HG03565 (cell line): ENCODE data around the gene FBXL14.
"Not testable (repeated sequence)": the region's sequence is repeated elsewhere in the genome, so short reads cannot be mapped to it uniquely, and the experiment has no call there.

ENCODE experiments used
- ATAC-seq: cut with Tn5 transposase; IDR thresholded peaks from one replicate; pipeline ENCODE4 v1.9.1; 2021; ENCODE audit warnings: mild to moderate bottlenecking, moderate library complexity; ENCODE audit not compliant: unreplicated experiment

The FBXL14 gene

GRCh38 chr12:1620092-1620491 lies 25.7 kb upstream of the FBXL14 start:
- no peak for ATAC-seq

GRCh38 chr12:1619587-1619986 lies 25.2 kb upstream of the FBXL14 start:
- ATAC-seq: no peak

GRCh38 chr12:1619159-1619558 lies 24.8 kb upstream of the FBXL14 start:
- no peak for ATAC-seq

GRCh38 chr12:1618489-1618888 lies 24.1 kb upstream of the FBXL14 start:
- ATAC-seq: no peak

GRCh38 chr12:1616233-1617066 lies 22.1 kb upstream of the FBXL14 start:
- ATAC-seq: no peak

- no peak for ATAC-seq
These were observed 20.0 kb upstream of the FBXL14 start for GRCh38 chr12:1614360-1614759.

- no peak for ATAC-seq
These were observed 19.5 kb upstream of the FBXL14 start for GRCh38 chr12:1613860-1614259.

GRCh38 chr12:1611803-1612572 lies 17.6 kb upstream of the FBXL14 start:
- ATAC-seq: no peak

- no peak for ATAC-seq
These were observed 15.8 kb upstream of the FBXL14 start for GRCh38 chr12:1610072-1610643.

GRCh38 chr12:1608713-1609119 lies 14.3 kb upstream of the FBXL14 start:
- ATAC-seq: no peak

GRCh38 chr12:1607940-1608712 lies 13.7 kb upstream of the FBXL14 start:
- no peak for ATAC-seq

GRCh38 chr12:1606021-1606622 lies 11.7 kb upstream of the FBXL14 start:
- peak; percentile 51 for ATAC-seq

GRCh38 chr12:1605129-1606020 lies 11.0 kb upstream of the FBXL14 start:
- no peak for ATAC-seq

- no peak for ATAC-seq
These were observed 10.1 kb upstream of the FBXL14 start for GRCh38 chr12:1604464-1604863.

- no peak for ATAC-seq
These were observed 9.1 kb upstream of the FBXL14 start for GRCh38 chr12:1603269-1603993.

- ATAC-seq: not testable (repeated sequence)
These were observed 8.3 kb upstream of the FBXL14 start for GRCh38 chr12:1602706-1603105.

GRCh38 chr12:1598757-1599156 lies 4.4 kb upstream of the FBXL14 start:
- ATAC-seq: no peak

GRCh38 chr12:1595690-1596347 lies 1.4 kb upstream of the FBXL14 start:
- ATAC-seq: no peak
